A673 (cell line): ENCODE measurements around the gene UBE2E3. TPM values are rescaled to one million over a fixed set of nuclear protein-coding genes. Genes with fewer than 3 reads are reported as not detected.

Experiments
- BruUV-seq: library from RNA; stranded (reverse); fragments of 400-500 nt; replicated peaks from 2 replicates; lab custom pipeline; 2021; lab: Mats Ljungman, UMichigan
- CTCF ChIA-PET: fragments of 300-600 bp; sonication (Branson Sonifier 250); formaldehyde crosslinking; loops from one replicate; lab custom pipeline; 2022; ENCODE audit warnings: antibody characterized with exemption; lab: Charles Lee
- POLR2A ChIA-PET: fragments of 300-600 bp; sonication (Branson Sonifier 250); formaldehyde crosslinking; loops from one replicate; lab custom pipeline; 2022; ENCODE audit warnings: antibody characterized with exemption; ENCODE audit not compliant: low non-redundant PET; lab: Charles Lee
- DNase-seq: peaks from one replicate; pipeline ENCODE4 v3.0.0-alpha.2; 2015; ENCODE audit warnings: low spot score
- H3K27ac ChIP-seq: fragments of 200-600 bp; sonication (generic); 2 replicates; pipeline ENCODE4 v1.5.1; 2016; ENCODE audit warnings: mixed run types, low read depth, mild to moderate bottlenecking, mixed read lengths, antibody characterized with exemption, low read length; ENCODE audit not compliant: poor library complexity, severe bottlenecking
- H3K27me3 ChIP-seq: fragments of 200-600 bp; sonication (generic); replicated peaks from 2 replicates; pipeline ENCODE4 v1.6.1; 2017; ENCODE audit warnings: mixed run types, low read depth, mild to moderate bottlenecking, mixed read lengths, antibody characterized with exemption, low read length; ENCODE audit not compliant: insufficient read depth, poor library complexity
- H3K36me3 ChIP-seq: fragments of 200-600 bp; sonication (generic); 2 replicates; pipeline ENCODE4 v1.6.1; 2016; ENCODE audit warnings: mixed run types, mild to moderate bottlenecking, mixed read lengths, antibody characterized with exemption, low read length; ENCODE audit not compliant: insufficient read depth, poor library complexity, severe bottlenecking
- H3K4me1 ChIP-seq: fragments of 200-600 bp; sonication (generic); 2 replicates; pipeline ENCODE4 v1.6.1; 2017; ENCODE audit warnings: mixed run types, mild to moderate bottlenecking, mixed read lengths, antibody characterized with exemption, low read length; ENCODE audit not compliant: insufficient read depth, poor library complexity, severe bottlenecking
- H3K4me3 ChIP-seq: fragments of 200-600 bp; sonication (generic); 2 replicates; pipeline ENCODE4 v1.5.1; 2016; ENCODE audit warnings: low read depth, mixed run types, mild to moderate bottlenecking, mixed read lengths, low read length; ENCODE audit not compliant: poor library complexity, severe bottlenecking
- H3K9me3 ChIP-seq: fragments of 200-600 bp; sonication (generic); 2 replicates; pipeline ENCODE4 v1.6.1; 2016; ENCODE audit warnings: mixed run types, low read depth, mild to moderate bottlenecking, mixed read lengths, antibody characterized with exemption, low read length; ENCODE audit not compliant: poor library complexity, severe bottlenecking
- EZH2 ChIP-seq: fragments of 200-600 bp; sonication (generic); IDR thresholded peaks from 2 replicates; pipeline ENCODE4 v1.6.1; 2017; ENCODE audit warnings: borderline replicate concordance, low read depth, mild to moderate bottlenecking, mixed read lengths, antibody characterized with exemption, low read length; ENCODE audit not compliant: poor library complexity, severe bottlenecking
- intact Hi-C: fragments of 100-400 bp; cut with micrococcal nuclease; formaldehyde crosslinking; loops from one replicate; pipeline ENCODE4 v1.10.0; 2022; ENCODE audit not compliant: unreplicated experiment
- total RNA-seq: library from RNA; stranded (reverse); gene quantifications from 2 replicates; pipeline ENCODE4 v1.2.3, GENCODE V29; 2021
- TF ChIP-seq, protein P1 (sequence below): fragments of 300-800, 200-600 bp; sonication (generic); conservative IDR thresholded peaks from 2 replicates; pipeline ENCODE4 v1.5.1; 2017; ENCODE audit warnings: low read depth, mild to moderate bottlenecking, antibody characterized with exemption, low read length, moderate library complexity, mixed read lengths

The UBE2E3 gene
- total RNA-seq, 1 experiment from 2014 or later = 103 TPM

DNA sequence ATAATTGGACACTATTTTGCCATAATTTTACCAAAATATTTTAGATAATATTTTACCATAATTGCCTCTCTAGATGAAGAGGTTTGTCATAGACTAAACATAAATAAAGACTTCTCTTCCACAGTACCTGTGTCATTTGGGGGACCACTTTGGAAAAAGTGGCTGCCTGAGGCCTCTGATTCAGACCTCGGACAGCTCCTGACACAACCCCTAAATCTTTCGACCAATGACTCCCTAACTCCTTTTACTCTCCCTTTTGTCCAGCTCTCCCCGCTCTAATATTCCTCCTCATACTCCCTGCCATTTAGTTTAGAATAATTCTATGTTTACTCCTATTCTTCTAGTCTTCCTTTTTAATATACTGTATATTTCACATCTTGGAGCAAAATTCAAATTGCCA lies 36.0 kb upstream of the UBE2E3 start:
- Histone ChIP-seq H3K27ac (no peak overlapping the region), H3K4me1 (no peaks in the 10 kb centered on the region), H3K4me3 (no peak overlapping the region), H3K36me3 (no peaks in the 10 kb centered on the region), H3K27me3 (no peaks in the 10 kb centered on the region), H3K9me3 (no peaks in the 10 kb centered on the region)
- intact Hi-C loops = no loop called here
- no TSS peak for BruUV-seq
- POLR2A ChIA-PET = no interaction called here
- TF ChIP-seq, protein P1, sequence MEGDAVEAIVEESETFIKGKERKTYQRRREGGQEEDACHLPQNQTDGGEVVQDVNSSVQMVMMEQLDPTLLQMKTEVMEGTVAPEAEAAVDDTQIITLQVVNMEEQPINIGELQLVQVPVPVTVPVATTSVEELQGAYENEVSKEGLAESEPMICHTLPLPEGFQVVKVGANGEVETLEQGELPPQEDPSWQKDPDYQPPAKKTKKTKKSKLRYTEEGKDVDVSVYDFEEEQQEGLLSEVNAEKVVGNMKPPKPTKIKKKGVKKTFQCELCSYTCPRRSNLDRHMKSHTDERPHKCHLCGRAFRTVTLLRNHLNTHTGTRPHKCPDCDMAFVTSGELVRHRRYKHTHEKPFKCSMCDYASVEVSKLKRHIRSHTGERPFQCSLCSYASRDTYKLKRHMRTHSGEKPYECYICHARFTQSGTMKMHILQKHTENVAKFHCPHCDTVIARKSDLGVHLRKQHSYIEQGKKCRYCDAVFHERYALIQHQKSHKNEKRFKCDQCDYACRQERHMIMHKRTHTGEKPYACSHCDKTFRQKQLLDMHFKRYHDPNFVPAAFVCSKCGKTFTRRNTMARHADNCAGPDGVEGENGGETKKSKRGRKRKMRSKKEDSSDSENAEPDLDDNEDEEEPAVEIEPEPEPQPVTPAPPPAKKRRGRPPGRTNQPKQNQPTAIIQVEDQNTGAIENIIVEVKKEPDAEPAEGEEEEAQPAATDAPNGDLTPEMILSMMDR = no peak
- TF ChIP-seq EZH2 = no peak
- no peak for DNase-seq
- CTCF ChIA-PET = no interaction called here

DNA sequence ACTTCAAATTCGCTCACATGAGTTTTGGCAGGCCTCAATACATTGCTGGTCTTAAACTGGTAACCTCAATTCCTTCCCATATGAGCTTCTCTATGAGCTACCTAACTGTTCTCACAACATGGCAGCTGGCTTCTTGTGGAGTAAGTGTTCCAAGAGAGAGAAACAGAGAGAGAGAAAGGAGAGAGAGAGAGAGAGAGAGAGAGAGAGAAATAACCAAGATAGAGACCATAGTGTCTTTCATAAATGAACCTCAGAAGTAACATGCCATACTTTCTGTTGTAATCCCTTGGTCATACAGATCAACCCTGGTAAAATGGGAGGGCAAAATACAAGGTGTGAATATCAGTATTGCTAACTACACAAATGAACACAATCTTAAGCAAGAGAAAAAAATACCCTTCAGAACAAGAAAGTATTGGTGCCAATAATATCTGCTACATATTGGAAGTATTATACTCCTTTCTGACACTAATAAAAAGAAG lies 33.2 kb upstream of the UBE2E3 start:
- Histone ChIP-seq H3K36me3 (no peaks in the 10 kb centered on the region), H3K9me3 (no peaks in the 10 kb centered on the region), H3K4me1 (no peaks in the 10 kb centered on the region), H3K27me3 (no peaks in the 10 kb centered on the region), H3K4me3 (no peak overlapping the region), H3K27ac (no peak overlapping the region)
- TF ChIP-seq, protein P1 = no peak
- no peak for TF ChIP-seq EZH2
- DNase-seq = no peak
- intact Hi-C loops = no loop called here
- ChIA-PET CTCF (interaction anchor here (0.5 kb wide), 1 partner anchor 201 kb away, joined by 4 read pairs; no protein-coding TSS in a partner anchor), POLR2A (no interaction called here)
- BruUV-seq = no TSS peak

DNA sequence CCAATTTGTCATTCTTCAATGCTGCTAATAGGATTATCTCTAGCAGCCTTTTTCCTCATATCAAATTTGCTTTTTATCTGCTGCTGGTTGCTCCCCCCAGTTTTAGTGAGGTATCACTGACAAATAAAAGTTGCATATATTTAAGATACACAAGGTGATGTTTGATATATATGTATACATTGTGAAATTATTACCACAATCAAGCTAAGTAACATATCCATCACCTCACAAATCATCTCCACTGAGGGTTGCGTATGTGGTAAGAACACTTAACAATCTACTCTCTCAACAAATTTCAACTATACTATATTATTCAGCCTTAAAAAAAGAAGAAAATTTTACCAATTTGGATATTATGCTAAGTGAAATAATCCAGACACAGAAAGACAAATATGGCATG lies 30.5 kb upstream of the UBE2E3 start:
- intact Hi-C loops = no loop called here
- Histone ChIP-seq H3K9me3 (no peaks in the 10 kb centered on the region), H3K27me3 (no peaks in the 10 kb centered on the region), H3K4me3 (no peak overlapping the region), H3K27ac (no peak overlapping the region), H3K36me3 (no peaks in the 10 kb centered on the region), H3K4me1 (no peaks in the 10 kb centered on the region)
- ChIA-PET POLR2A (no interaction called here), CTCF (no interaction called here)
- no peak for TF ChIP-seq EZH2
- TF ChIP-seq, protein P1 = no peak
- BruUV-seq = no TSS peak
- no peak for DNase-seq
